OCI-LY3 (cell line): ENCODE measurements around the gene CUL2.

Experiments used
- H2AFZ ChIP-seq: fragments of 200-600, 300-600 bp; shearing (Covaris generic); 2 replicates; pipeline ENCODE4 v1.6.0; 2014; ENCODE audit warnings: antibody characterized with exemption, low read depth, low read length
- H3K27ac ChIP-seq: fragments of 200-600, 300-600 bp; sonication (generic); 2 replicates; pipeline ENCODE4 v1.5.1; 2014; ENCODE audit warnings: mild to moderate bottlenecking, low read length, moderate library complexity, mixed read lengths
- H3K27me3 ChIP-seq: fragments of 200-600, 300-600 bp; sonication (generic); 2 replicates; pipeline ENCODE4 v1.6.1; 2014; ENCODE audit warnings: low read depth, low read length, mixed read lengths
- H3K36me3 ChIP-seq: fragments of 200-600, 300-600 bp; sonication (generic); replicated peaks from 2 replicates; pipeline ENCODE3; 2014; ENCODE audit warnings: low read depth, low read length, mixed read lengths
- H3K4me1 ChIP-seq: fragments of 300-600, 200-600 bp; sonication (generic); 2 replicates; pipeline ENCODE4 v1.6.1; 2014; ENCODE audit warnings: low read length, mixed read lengths
- H3K4me2 ChIP-seq: fragments of 200-600, 300-600 bp; sonication (generic); 2 replicates; pipeline ENCODE4 v1.6.1; 2014; ENCODE audit warnings: low read length, mixed read lengths
- H3K4me3 ChIP-seq: fragments of 300-600, 200-600 bp; sonication (generic); 2 replicates; pipeline ENCODE4 v1.5.1; 2014; ENCODE audit warnings: antibody characterized with exemption, mild to moderate bottlenecking, low read length, moderate library complexity
- H3K79me2 ChIP-seq: fragments of 300-600, 200-600 bp; shearing (Covaris generic); 2 replicates; pipeline ENCODE4 v1.6.1; 2014; ENCODE audit warnings: mild to moderate bottlenecking, low read length, mixed read lengths
- H3K9ac ChIP-seq: fragments of 300-600, 200-600 bp; shearing (Covaris generic); 2 replicates; pipeline ENCODE4 v1.6.0; 2014; ENCODE audit warnings: mild to moderate bottlenecking, low read length, moderate library complexity
- H3K9me3 ChIP-seq: fragments of 200-600, 300-600 bp; shearing (Covaris generic); 2 replicates; pipeline ENCODE4 v1.6.1; 2014; ENCODE audit warnings: low read length, mixed read lengths; ENCODE audit not compliant: insufficient read depth
- H4K20me1 ChIP-seq: fragments of 200-600, 300-600 bp; sonication (generic); 2 replicates; pipeline ENCODE4 v1.6.1; 2016; ENCODE audit warnings: low read length, mixed read lengths; ENCODE audit not compliant: insufficient read depth
- EZH2phosphoT487 ChIP-seq: fragments of 200-600 bp; shearing (Covaris generic); IDR thresholded peaks from 2 replicates; pipeline ENCODE4 v1.6.1; 2018; ENCODE audit warnings: antibody characterized with exemption, mixed run types, low read depth
- TF ChIP-seq, protein P1 (sequence below): fragments of 200-600, 300-600 bp; sonication (generic); IDR thresholded peaks from 2 replicates; pipeline ENCODE4 v1.5.1; 2014; ENCODE audit warnings: antibody characterized with exemption, low read length, low read depth

CUL2 gene

GRCh38 chr10:35015843-35016408 lies 74.2 kb downstream of the CUL2 start:
- no peak overlapping the region for H3K4me2 ChIP-seq
- no peak overlapping the region for H3K9ac ChIP-seq
- H3K27me3 ChIP-seq, result no peaks in the 10 kb centered on the region
- TF ChIP-seq EZH2phosphoT487, result no peak
- TF ChIP-seq, protein P1, sequence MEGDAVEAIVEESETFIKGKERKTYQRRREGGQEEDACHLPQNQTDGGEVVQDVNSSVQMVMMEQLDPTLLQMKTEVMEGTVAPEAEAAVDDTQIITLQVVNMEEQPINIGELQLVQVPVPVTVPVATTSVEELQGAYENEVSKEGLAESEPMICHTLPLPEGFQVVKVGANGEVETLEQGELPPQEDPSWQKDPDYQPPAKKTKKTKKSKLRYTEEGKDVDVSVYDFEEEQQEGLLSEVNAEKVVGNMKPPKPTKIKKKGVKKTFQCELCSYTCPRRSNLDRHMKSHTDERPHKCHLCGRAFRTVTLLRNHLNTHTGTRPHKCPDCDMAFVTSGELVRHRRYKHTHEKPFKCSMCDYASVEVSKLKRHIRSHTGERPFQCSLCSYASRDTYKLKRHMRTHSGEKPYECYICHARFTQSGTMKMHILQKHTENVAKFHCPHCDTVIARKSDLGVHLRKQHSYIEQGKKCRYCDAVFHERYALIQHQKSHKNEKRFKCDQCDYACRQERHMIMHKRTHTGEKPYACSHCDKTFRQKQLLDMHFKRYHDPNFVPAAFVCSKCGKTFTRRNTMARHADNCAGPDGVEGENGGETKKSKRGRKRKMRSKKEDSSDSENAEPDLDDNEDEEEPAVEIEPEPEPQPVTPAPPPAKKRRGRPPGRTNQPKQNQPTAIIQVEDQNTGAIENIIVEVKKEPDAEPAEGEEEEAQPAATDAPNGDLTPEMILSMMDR, result no peak
- H3K4me3 ChIP-seq, result no peak overlapping the region
- peaks cover 4% of the 10 kb centered on the region for H3K36me3 ChIP-seq
- no peaks in the 10 kb centered on the region for H3K9me3 ChIP-seq
- no peaks in the 10 kb centered on the region for H3K4me1 ChIP-seq
- H3K79me2 ChIP-seq, result no peaks in the 10 kb centered on the region
- no peaks in the 10 kb centered on the region for H4K20me1 ChIP-seq
- H3K27ac ChIP-seq, result no peak overlapping the region
- H2AFZ ChIP-seq, result no peak overlapping the region

- H3K36me3 ChIP-seq, result peaks cover 4% of the 10 kb centered on the region
- no peak overlapping the region for H3K4me3 ChIP-seq
- no peak overlapping the region for H3K9ac ChIP-seq
- no peak for TF ChIP-seq EZH2phosphoT487
- TF ChIP-seq, protein P1, result no peak
- no peaks in the 10 kb centered on the region for H3K27me3 ChIP-seq
- no peak overlapping the region for H3K27ac ChIP-seq
- no peaks in the 10 kb centered on the region for H4K20me1 ChIP-seq
- H3K9me3 ChIP-seq, result no peaks in the 10 kb centered on the region
- H3K4me2 ChIP-seq, result no peak overlapping the region
- H3K4me1 ChIP-seq, result no peaks in the 10 kb centered on the region
- no peak overlapping the region for H2AFZ ChIP-seq
- H3K79me2 ChIP-seq, result no peaks in the 10 kb centered on the region
These were observed 77.4 kb downstream of the CUL2 start for GRCh38 chr10:35012781-35013180.

GRCh38 chr10:35011771-35012191 lies 78.4 kb downstream of the CUL2 start:
- no peak overlapping the region for H3K27ac ChIP-seq
- TF ChIP-seq EZH2phosphoT487, result no peak
- TF ChIP-seq, protein P1, result no peak
- H3K36me3 ChIP-seq, result peaks cover 4% of the 10 kb centered on the region
- no peaks in the 10 kb centered on the region for H3K79me2 ChIP-seq
- no peak overlapping the region for H3K4me3 ChIP-seq
- H3K27me3 ChIP-seq, result no peaks in the 10 kb centered on the region
- no peak overlapping the region for H3K9ac ChIP-seq
- no peaks in the 10 kb centered on the region for H3K9me3 ChIP-seq
- H4K20me1 ChIP-seq, result no peaks in the 10 kb centered on the region
- no peak overlapping the region for H3K4me2 ChIP-seq
- no peak overlapping the region for H2AFZ ChIP-seq
- H3K4me1 ChIP-seq, result no peaks in the 10 kb centered on the region

DNA sequence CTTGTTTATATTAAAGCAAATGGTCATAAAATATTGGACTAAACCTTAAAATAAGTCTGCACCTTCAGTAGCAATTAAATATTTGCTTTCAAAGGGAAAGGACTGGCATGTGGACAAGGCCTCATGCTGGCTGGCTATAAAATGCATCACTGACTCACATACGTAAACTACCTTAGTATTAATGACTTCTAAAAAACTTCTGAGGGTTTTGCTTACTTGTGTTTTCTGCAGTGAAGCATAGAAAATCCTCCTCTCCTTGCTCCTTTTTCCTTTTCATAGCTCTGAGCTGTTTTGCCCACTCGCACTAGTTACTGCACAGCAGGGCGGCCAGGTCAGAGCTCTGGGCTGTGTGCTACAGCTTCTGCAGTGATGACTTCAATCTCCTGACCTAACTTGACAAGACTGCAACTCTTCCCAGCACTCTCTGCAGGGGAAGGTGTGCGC lies 82.3 kb downstream of the CUL2 start:
- H3K79me2 ChIP-seq, result no peaks in the 10 kb centered on the region
- no peak for TF ChIP-seq EZH2phosphoT487
- TF ChIP-seq, protein P1, result no peak
- H3K4me1 ChIP-seq, result no peaks in the 10 kb centered on the region
- H4K20me1 ChIP-seq, result no peaks in the 10 kb centered on the region
- no peak overlapping the region for H3K27ac ChIP-seq
- no peaks in the 10 kb centered on the region for H3K9me3 ChIP-seq
- H3K4me2 ChIP-seq, result no peak overlapping the region
- H3K4me3 ChIP-seq, result no peak overlapping the region
- H3K9ac ChIP-seq, result no peak overlapping the region
- no peaks in the 10 kb centered on the region for H3K36me3 ChIP-seq
- no peaks in the 10 kb centered on the region for H3K27me3 ChIP-seq
- no peak overlapping the region for H2AFZ ChIP-seq
